Hepatocyte (in vitro differentiated cells): Measurements from ENCODE around the gene LYRM4.

ENCODE experiments used
- CTCF ChIP-seq: fragments of 200-600 bp; sonication (generic); IDR thresholded peaks from 2 replicates; pipeline ENCODE4 v1.5.1; 2016; ENCODE audit warnings: antibody characterized with exemption, mild to moderate bottlenecking; ENCODE audit not compliant: poor library complexity
- EZH2 ChIP-seq: fragments of 200-600 bp; sonication (generic); IDR thresholded peaks from 2 replicates; pipeline ENCODE4 v1.6.1; 2016; ENCODE audit warnings: antibody characterized with exemption, mild to moderate bottlenecking, borderline replicate concordance

- TF ChIP-seq CTCF (no peak), EZH2 (no peak)
These were observed 152.1 kb downstream of the LYRM4 start for GRCh38 chr6:5108536-5109150.
